ENCODE measurements around the gene TRERF1.

The TRERF1 gene

GRCh38 chr6:42293386-42293977 lies 158.2 kb downstream of the TRERF1 start:
- no peak for TF ChIP-seq CTCF (IDR thresholded peaks at IDR 0.05)

- no peak for TF ChIP-seq CTCF (IDR thresholded peaks at IDR 0.05)
Observed at GRCh38 chr6:42292004-42292740, 159.6 kb downstream of the TRERF1 start.

GRCh38 chr6:42287756-42288155 lies 164.0 kb downstream of the TRERF1 start:
- TF ChIP-seq CTCF (IDR thresholded peaks at IDR 0.05): no peak

GRCh38 chr6:42281570-42281969 lies 170.2 kb downstream of the TRERF1 start:
- TF ChIP-seq CTCF (IDR thresholded peaks at IDR 0.05): no peak

GRCh38 chr6:42280966-42281533 lies 170.7 kb downstream of the TRERF1 start:
- no peak for TF ChIP-seq CTCF (IDR thresholded peaks at IDR 0.05)

GRCh38 chr6:42279966-42280629 lies 171.6 kb downstream of the TRERF1 start:
- no peak for TF ChIP-seq CTCF (IDR thresholded peaks at IDR 0.05)

- no peak for TF ChIP-seq CTCF (IDR thresholded peaks at IDR 0.05)
Observed at GRCh38 chr6:42279144-42279781, 172.5 kb downstream of the TRERF1 start.
